ENCODE results near the gene FITM2.
"Not testable (repeated sequence)": the region's sequence is repeated elsewhere in the genome, so short reads cannot be mapped to it uniquely, and the experiment has no call there.

Gene FITM2

DNA sequence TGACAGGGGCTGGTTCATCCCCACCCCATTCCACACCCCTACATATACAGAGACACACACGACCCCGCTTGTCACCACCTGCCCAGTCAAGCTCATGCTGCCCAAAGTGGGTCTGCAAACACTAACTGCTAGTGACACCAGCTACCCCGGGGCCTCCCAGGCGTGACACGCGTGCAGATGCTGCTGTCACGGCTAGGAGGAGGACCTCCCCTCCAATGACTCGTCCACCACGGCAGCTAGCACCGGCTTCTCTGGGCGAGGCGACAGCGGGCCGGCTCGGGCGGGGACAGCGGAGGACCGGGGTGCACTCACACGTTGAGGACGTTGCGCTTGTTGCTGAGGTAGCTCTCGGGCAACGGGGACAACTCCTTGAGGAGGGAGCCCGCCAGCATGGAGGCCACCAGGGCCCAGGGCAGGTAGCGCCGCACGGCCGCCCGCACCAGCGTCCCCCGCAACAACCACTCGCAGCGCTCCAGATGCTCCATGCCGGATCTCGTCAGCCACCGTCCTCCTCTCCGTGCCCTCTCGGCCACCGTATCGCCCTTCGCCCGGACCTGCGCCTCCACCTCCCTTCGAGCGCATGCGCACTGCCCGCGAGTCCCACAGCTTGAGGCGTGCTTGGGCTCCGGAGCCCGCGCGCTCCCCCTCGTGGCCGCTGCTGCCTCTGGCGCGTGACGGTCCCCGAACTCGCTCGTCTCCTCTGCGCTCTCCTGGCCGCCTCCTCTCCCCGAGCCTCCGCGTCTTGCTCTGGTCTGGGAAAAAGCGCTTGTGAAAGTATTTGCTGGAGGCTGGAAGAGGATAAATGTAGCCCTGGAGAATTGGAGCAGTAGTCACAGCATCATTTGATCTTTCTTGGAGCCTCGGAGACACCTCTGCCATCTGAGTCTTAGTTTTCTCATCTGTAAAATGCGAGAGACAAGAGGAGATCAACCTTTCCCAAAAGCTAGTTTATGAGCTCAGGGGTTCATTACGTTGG lies at the start of gene FITM2:
FITM2 (minus strand) TSS at position 539 of the 976 bp plus-strand sequence; CDS start at position 485, 54 bp downstream.
- peak; percentile 95 for DNase-seq

- DNase-seq = no peak
Measured at GRCh38 chr20:44360221-44360620, 49.2 kb upstream of the FITM2 start.

DNA sequence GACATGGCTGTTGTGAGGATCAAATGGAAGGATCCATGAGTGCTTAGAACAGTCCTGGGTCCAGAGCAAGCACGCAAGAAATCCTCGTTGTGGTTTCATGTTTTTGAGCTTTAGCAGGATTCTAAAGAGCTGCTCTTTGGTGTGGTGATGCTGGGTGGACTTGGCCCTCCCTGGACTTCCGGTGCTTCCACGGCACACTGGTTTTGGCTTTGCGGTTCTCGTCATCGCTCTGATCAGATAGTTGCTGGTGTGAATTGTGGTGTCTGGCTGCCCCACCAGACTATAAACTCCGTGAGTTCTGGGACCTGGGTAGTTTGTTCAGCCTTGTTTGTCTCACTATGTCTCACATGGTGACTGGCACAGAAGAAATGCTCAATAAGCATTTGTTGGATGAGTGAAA lies 47.8 kb upstream of the FITM2 start:
- DNase-seq = no peak

DNA sequence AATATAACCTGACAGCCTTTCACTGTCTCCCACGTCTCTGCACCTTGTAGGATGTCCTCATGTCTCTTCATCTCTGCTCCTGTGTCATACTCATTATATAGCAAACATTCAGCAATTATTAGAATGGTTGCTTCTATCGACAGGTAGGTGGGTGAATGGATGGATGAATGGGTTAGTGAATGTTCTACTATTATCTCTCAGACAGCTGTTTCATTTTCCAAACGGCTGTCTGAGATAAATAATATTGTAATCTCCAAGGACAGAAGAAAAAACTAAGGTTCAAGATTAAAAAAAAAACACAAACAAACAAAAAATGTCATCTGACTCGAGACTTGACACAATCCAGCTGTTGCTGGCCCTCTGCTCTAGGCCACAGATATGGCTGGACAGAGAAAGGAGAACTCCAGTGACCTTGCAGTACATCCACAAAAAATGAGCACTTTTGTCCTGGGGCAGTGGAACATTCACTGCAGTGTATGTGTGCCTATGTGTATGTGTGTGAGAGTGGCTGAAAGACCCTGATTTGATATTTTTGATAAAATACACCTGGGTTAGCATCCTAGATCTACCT lies 46.6 kb upstream of the FITM2 start:
- no peak for DNase-seq

DNA sequence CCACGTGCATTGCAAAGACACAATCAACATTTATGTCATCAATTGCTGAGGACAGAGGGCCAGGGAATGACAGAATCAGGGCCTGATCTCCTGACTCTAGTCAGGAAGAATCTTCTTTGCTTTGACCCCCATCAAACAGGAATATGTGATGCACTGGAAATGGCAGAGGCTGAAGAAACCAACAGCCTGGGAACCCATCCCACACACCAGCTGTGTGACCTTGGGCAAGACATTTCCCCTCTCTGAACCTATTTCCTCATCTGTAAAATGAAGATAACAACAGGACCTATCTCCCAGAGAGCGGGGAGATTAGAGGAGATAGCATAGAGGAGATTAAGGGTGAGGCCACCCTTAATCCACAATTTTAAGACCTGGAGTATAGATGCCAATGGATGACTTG lies 46.0 kb upstream of the FITM2 start:
- no peak for DNase-seq

- no peak for DNase-seq
Measured at GRCh38 chr20:44356353-44356723, 45.3 kb upstream of the FITM2 start.

DNA sequence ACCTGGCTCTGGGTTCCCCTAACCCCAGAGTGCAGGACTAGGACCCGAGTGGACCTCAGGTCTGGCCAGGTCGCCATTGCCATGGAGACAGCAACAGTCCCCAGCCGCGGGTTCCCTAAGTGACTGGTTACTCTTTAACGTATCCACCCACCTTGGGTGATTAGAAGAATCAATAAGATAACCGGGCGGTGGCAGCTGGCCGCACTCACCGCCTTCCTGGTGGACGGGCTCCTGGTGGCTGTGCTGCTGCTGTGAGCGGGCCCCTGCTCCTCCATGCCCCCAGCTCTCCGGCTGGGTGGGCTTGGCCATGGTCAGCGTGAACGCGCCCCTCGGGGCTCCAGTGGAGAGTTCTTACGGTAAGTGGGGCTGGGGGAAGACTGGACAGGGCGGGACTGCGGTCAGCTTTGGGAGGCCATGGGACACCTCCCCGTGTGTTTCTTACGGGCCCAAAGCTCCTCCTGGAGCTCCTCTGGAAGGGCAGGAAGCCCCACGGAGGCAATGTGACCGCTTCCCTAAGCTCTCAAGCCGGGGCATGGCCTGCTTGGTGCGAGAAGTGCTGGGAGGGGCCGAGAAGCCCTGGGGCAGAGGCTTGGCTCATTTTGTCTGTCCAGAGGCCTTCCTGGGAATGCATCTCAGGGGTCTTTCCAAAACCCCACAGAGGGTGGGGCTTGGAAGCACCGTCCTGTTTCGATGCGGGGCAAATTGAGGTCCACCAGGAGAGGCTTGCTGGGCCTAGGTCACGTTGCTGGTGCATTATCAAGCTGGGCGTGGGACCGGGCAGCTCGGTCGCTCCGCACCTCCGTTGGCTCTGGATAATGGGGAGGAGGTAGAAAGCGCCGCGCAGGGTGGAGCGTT lies 44.7 kb upstream of the FITM2 start, which contains the start of gene HNF4A:
HNF4A (plus strand) TSS at position 202 of the 855 bp plus-strand sequence; CDS start at position 308, 106 bp downstream.
- DNase-seq = no peak

DNA sequence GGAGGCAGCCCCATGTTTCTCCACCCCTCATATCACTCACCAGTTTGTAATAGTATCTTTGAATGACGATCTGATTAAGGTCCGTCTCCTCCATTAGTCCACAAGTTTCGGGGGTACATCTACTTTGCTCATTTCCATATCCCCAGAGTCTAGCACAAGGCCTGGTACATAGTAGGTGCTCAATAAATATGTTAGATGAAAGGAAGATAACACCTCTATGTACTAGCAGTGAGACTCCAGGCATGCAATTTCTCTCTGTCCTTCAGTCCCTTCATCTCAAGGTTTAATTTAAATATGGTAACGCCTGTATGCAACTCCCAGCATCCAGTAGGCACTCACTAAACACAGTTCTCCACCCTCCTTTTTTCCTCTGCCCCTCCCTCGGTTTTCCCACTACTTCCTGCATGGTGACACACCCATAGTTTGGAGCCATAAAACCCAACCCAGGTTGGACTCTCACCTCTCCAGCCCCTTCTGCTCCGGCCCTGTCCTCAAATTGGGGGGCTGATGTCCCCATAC lies 44.0 kb upstream of the FITM2 start:
- no peak for DNase-seq

GRCh38 chr20:44350567-44350966 lies 39.6 kb upstream of the FITM2 start:
- DNase-seq = no peak

GRCh38 chr20:44349349-44349748 lies 38.3 kb upstream of the FITM2 start:
- DNase-seq = no peak

- no peak for DNase-seq
Measured at GRCh38 chr20:44348168-44348659, 37.2 kb upstream of the FITM2 start.

DNA sequence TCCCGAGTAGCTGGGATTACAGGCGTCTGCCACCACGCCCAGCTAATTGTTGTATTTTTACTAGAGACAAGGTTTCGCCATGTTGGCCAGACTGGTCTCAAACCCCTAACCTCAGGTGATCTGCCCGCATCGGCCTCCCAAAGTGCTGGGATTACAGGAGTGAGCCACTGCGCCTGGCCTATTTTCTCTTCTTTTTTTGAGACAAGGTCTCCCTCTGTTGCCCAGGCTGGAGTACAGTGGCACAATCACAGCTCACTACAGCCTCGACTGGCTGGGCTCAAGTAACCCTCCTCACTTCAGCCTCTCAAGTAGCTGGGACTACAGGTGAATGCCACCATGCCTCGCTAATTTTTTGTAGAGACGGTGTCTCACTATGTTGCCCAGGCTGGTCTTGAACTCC lies 34.9 kb upstream of the FITM2 start:
- DNase-seq = not testable (repeated sequence)

DNA sequence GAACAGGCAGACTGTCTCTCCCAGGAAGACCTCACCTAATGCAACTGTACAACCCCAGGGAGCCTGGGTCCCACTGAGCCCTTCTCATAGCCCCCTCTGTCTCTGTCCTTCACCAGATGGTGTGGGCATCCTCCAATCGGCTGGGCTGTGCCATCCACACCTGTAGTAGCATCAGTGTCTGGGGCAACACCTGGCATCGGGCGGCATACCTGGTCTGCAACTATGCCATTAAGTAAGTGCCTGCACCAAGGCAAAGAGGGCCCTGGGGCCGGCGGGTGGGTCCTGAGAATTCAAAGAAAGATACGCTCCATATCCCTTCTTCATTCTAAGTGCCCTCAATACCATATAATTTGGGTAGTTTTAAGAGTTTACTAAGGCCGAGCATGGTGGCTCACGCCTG lies 34.1 kb upstream of the FITM2 start:
- no peak for DNase-seq

GRCh38 chr20:44344723-44345122 lies 33.7 kb upstream of the FITM2 start:
- DNase-seq = no peak

- DNase-seq = no peak
Measured at GRCh38 chr20:44343162-44343675, 32.2 kb upstream of the FITM2 start.

DNA sequence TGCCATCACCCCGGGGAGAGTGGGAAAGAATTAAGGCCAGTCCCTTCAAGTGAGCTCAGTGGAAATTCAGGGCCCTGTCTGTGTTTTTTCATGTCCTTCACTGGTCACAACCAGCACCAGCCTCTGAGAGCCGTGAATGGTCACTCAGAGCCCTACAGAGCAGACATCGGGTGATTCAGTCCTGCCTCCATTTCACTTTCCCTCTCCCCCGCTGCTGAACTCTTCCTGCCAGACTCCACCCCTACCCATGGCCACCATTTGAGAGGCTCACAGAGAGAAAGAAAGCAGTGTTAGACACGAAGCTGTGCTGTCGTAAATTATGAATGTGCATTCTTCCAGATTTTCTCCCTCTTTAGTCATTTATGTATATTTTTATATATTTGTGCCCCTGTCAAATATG lies 31.2 kb upstream of the FITM2 start:
- DNase-seq = no peak

- no peak for DNase-seq
Measured at GRCh38 chr20:44336725-44337380, 25.9 kb upstream of the FITM2 start, which contains the start of gene R3HDML. TSS of gene R3HDML (plus strand) at chr20:44337043. CDS start at chr20:44337158, 115 bp downstream.

DNA sequence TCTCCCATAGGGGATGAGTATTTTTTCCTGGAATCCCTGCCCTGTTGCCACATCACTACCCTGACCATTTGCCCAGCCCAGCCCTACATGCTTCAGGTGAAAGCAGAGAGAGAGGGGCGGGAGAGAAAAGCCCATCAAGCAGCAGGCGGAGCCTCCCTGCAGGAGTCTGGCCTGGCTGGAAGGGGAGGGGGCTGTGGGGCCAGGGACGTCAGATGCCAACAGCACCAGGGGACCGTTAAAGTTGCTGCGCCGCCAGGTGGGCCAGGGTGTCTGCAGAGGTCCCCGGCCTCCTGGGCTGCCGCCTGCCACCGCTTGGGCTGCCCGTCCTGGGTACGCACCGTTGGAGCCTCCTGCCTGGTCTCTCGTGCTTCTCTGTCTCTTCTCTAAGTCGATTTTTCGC lies 25.1 kb upstream of the FITM2 start:
- no peak for DNase-seq

DNA sequence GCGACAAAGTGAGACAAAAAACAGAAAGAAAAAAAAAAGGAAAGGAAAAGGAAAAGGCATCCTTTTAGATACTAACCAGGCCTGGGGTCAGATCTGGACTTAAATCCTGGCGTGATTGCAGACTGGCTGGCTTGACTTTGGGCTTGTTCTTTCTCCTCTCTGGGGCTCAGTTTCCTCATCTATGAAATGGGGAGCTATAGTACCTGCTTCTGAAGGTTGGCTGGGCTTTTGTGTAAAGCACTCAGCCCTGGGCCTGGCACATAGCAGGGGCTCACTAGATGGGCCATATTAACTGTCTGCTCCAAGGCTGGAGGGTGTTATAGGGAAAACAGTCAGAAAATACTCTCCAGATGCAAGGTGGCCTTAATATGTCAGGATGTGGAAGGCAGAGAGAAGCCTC lies 24.7 kb upstream of the FITM2 start:
- no peak for DNase-seq

- no peak for DNase-seq
Measured at GRCh38 chr20:44334709-44335108, 23.7 kb upstream of the FITM2 start.

- DNase-seq = no peak
Measured at GRCh38 chr20:44334306-44334705, 23.3 kb upstream of the FITM2 start.

- DNase-seq = no peak
Measured at GRCh38 chr20:44331201-44331600, 20.2 kb upstream of the FITM2 start.

All from NCI-H1105 treated with DMSO at 0.1 percent for 48 hours (cell line).